ENCODE results near the gene UBE2E1.

- TF ChIP-seq, protein P1, sequence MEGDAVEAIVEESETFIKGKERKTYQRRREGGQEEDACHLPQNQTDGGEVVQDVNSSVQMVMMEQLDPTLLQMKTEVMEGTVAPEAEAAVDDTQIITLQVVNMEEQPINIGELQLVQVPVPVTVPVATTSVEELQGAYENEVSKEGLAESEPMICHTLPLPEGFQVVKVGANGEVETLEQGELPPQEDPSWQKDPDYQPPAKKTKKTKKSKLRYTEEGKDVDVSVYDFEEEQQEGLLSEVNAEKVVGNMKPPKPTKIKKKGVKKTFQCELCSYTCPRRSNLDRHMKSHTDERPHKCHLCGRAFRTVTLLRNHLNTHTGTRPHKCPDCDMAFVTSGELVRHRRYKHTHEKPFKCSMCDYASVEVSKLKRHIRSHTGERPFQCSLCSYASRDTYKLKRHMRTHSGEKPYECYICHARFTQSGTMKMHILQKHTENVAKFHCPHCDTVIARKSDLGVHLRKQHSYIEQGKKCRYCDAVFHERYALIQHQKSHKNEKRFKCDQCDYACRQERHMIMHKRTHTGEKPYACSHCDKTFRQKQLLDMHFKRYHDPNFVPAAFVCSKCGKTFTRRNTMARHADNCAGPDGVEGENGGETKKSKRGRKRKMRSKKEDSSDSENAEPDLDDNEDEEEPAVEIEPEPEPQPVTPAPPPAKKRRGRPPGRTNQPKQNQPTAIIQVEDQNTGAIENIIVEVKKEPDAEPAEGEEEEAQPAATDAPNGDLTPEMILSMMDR (IDR thresholded peaks at IDR 0.05; ENCODE audit: low read depth, low read length, missing input control), result no peak
- no peak for TF ChIP-seq SP1 (IDR thresholded peaks at IDR 0.05)
Measured at GRCh38 chr3:23926246-23926645, 120.5 kb downstream of the UBE2E1 start.

Measured in liver (tissue), 3 donors.